Measurements from ENCODE around the gene GRIA4. TPM values are rescaled to one million over a fixed set of nuclear protein-coding genes. Genes with fewer than 3 reads are reported as not detected.

The GRIA4 gene
- total RNA-seq, 1 donor from 2014 or later, result not detected

DNA sequence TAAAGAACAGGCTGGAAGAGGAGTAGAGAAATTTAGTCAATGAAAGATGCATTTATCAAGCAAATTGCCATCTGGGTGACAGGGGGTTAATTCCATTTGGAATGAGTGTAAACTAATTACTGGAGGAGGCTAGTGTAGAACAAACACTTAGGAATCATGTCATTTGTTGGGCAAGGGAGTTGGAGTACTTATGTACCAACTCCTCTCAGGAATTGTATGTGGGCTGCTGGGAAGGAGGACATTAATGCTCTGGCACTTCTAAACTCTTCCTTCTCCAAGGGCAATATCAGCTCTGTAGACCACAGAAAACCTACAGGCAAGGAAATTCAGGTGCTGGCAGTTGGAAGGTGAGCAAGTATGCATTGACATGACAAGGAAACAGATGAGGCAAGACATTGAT, 271.2 kb downstream of the GRIA4 start:
- DNase-seq (ENCODE audit: missing footprints), result no peak
- intact Hi-C loops (cut with DNase I), result no loop called here
- no peak for ATAC-seq

DNA sequence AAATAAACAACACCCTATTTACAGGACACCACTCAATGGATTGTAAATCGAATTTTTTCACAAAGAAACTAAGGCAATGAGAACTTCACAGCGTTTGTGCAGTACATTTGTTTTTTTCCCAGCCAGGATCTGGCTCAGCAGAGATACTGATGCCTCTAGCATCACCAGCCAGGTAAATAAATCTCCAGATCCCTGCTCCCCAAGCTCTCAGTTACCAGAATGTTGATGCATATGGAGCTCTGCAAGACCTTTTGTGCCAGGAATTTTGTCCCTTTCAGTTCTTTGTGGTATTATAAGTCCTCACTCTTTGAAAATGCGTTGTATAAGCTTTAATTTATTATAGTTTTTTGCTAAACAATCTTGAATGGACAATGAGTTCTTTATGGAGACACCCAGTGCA, 274.6 kb downstream of the GRIA4 start:
- intact Hi-C loops (cut with DNase I), result no loop called here
- DNase-seq (ENCODE audit: missing footprints) (no peak), ATAC-seq (no peak)

DNA sequence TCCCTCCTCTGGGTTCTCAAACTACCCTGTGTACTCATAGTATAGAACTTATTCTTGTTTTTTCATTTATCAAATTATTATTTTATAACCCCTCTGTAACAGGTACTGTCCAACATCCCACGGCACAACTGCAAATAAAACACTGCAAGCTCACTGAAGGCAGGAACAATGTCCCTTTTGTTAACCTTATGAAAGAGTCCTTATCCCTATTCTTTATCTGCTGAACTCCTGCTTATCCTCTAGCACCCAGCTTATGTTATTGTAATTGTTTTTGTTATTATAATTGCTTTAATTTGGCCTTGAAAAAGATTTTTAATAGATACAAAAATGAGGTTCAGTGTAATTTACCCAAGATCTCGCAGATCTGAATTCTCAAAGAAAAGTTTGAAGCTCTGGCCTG, 281.8 kb downstream of the GRIA4 start:
- ATAC-seq, result no peak
- intact Hi-C loops (cut with DNase I), result no loop called here

DNA sequence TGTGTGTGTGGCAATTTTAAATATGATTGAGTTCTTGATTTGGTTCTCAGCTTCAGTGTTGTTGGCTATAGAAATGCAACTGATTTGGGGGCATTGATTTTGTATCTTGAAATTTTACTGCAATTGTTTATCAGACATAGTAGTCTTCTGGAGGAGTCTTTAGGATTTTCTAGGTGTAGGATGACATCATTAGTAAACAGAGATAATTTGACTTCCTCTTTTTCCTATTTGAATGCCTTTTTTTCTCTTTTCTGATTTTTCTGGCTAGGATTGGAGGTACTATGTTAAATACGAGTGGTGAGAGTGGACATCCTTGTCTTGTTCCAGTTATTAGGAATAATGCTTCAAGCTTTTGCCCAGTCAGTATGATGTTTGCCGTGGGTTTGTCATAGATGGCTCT, 287.3 kb downstream of the GRIA4 start:
- intact Hi-C loops (cut with DNase I), result no loop called here
- no peak for DNase-seq (ENCODE audit: missing footprints)
- no peak for ATAC-seq

More for the DNA sequence above, 281.8 kb downstream of the GRIA4 start:
- DNase-seq (ENCODE audit: missing footprints), result no peak

DNA sequence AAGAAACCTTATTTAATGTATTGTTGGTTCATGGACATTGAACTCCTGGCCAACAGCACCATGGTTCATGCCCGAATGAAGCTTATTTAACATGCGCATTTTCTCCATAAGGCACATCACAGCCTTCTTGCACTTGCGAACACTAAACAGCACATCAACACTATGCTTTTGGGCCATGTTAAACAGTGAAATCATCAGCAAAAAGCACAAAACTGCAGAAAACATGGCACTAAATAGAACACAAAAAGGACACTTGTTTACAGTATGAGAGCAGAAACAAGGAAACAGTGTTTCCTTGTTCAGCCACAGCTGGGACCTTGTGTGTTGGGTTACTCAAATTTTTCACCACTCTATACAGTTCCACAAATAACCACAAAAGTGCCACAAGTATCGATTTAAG, 289.9 kb downstream of the GRIA4 start:
- DNase-seq (ENCODE audit: missing footprints) (no peak), ATAC-seq (no peak)
- intact Hi-C loops (cut with DNase I), result no loop called here

DNA sequence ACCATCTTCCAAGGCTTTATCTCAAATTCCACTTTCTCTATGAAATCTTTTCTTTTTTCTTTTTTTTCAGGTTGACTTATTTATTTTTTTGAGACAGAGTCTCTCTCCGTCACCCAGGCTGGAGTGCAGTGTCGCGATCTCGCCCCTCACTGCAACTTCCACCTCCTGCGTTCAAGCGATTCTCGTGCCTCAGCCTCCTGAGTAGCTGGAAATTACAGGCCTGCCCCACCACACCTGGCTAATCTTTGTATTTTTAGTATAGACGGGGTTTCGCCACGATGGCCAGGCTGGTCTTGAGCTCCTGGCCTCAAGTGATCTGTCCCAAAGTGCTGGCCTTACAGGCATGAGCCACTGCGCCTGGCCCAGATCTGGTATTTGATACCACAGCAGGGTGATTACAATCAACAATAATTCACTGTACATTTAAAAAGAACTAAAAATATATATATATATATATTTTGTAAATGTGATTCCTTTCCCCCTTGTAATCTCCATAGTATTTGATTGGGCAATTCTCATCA, 290.7 kb downstream of the GRIA4 start:
- no peak for ATAC-seq
- intact Hi-C loops (cut with DNase I), result no loop called here
- DNase-seq (ENCODE audit: missing footprints), result peak; percentile 51

DNA sequence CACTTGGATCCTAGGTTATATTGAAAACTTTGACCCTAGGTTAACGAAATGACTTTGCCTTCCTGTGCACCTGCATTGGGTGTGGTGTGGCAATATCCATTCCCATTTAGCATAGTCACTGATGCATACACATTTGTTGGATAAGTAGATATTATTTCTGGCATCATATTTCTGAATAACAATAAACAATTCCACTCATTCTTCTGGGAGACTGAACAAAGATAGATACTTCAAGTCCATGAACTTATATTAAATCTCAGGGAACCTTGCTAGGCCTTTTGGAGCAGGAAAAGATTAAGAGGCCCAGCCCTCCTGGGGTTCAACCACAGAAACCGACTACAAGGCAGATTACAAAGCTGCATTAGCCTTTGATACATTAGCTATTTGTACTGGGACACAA, 293.2 kb downstream of the GRIA4 start:
- ATAC-seq, result no peak
- no peak for DNase-seq (ENCODE audit: missing footprints)
- intact Hi-C loops (cut with DNase I), result no loop called here

DNA sequence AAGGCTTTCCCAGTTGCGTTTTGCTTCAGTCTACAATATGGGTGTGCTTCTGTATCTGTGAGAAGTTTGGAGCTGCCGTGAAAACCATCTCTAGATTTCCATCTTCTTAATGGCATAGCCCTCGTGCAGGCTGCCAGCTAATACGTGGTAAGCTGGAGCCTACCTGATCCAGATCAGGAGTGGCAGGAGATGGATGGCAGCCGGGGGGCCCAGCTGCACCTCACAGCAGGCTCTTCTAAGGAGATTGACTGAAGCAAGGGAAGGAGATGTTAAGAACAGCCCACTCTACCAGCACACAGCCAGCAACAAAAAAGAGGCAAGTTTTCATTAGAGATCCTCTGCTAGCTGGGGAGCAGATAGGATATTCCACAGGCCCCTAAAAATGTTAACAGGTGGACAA, 296.6 kb downstream of the GRIA4 start:
- intact Hi-C loops (cut with DNase I), result no loop called here

DNA sequence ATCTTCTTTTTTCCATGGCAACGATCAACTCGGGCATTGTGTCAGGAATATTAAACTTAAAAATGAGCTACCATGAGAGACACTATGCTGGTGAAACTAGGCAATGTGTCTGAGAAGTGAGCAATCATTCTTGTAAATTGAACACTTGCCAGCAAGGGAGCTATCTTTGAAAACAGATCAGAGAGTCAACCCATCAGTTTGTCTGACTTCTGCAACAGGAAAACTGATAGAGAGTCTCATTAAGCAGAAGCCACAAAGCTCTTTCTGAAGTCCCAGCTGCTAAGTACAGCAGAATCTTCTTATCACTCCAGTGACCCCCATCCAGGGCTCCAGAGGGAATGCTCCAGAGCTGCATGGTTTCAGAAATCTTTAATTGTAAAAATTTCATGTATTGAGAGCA, 297.4 kb downstream of the GRIA4 start:
- DNase-seq (ENCODE audit: missing footprints) (no peak), ATAC-seq (no peak)
- intact Hi-C loops (cut with DNase I), result no loop called here

More for the DNA sequence above, 296.6 kb downstream of the GRIA4 start:
- DNase-seq (ENCODE audit: missing footprints) (no peak), ATAC-seq (no peak)

DNA sequence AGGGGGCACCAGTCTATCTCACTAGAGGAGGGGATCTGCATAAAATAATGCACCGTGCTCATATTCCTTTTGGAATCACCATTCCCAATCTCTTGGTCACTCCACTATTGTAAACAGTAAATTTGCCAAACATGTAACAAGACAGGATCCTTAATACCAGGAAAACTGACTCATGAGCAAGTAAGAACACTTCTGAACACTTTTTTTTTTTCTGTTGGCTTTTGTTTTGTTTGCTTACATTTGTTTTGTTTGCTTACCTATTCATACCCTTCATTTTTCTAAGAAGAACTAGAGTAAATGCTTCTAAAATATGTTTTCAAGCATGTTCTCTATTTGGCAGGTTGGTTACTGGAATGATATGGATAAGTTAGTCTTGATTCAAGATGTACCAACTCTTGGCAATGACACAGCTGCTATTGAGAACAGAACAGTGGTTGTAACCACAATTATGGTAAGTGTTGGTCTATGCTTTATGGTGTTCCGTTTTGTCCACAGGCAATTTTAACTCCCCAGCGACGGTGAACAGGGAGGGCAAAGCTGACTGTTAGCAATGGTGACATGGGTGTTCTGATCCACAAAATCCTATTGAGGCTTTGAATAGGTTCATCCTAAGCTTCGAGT, 300.3 kb downstream of the GRIA4 start:
- no peak for ATAC-seq
- no peak for DNase-seq (ENCODE audit: missing footprints)
- intact Hi-C loops (cut with DNase I), result no loop called here

DNA sequence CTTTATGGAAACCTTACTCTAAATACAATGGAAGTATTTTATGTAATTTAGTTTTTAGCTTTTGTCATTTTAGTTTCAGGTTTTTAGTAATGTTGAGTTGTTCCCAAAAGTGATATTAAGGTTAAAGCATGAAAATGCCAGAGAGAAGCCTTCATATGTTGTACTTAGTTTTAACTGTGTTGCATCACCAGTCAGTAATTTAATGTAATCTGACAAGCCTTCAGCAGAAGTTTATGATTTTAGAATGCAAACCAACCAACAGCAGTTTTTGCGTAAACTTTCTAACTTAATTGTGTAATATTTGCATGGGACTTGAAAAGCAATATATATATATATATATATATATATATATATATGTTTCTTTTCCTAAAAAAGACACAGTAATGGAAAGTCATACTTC, 301.6 kb downstream of the GRIA4 start:
- no peak for ATAC-seq
- no peak for DNase-seq (ENCODE audit: missing footprints)
- intact Hi-C loops (cut with DNase I), result no loop called here

DNA sequence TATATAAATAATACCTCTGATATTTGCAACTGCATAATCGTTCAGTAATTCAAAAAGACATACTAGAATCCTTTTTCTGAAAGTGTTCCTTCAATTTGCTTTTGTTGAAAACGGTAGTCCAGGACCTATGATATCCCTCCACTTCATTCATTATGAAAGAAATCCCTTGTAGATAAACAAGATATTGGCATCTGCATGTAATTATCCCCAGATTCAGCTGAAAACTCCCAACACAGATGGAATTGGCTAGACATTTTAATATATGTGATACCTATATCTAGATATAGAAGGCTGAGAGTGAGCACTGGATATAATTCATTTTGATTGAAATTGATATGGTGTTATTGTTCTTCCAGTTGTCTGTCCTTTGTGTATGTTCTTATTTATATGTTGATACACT, 302.8 kb downstream of the GRIA4 start:
- no peak for ATAC-seq

DNA sequence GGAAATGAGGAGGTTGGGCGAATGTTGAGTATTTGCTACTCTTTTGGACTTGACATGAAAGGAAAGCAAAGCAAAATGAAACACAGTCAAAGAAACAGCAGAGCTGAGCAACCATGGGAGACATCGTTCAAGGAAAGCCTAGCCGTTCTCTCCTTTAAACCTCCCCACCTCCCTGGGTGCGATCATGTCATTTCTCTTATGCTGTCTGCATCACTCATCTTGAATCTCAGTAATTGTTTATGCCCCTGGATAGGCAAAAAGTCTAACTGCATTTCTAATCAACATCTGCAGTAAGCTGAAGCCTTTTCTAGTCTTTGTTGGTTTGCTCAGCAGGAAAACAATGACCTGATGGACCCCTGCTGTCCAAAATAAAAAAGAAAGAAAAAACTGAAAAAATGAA, 305.1 kb downstream of the GRIA4 start:
- DNase-seq (ENCODE audit: missing footprints) (no peak), ATAC-seq (no peak)
- intact Hi-C loops (cut with DNase I), result no loop called here

More for the DNA sequence above, 302.8 kb downstream of the GRIA4 start:
- DNase-seq (ENCODE audit: missing footprints), result no peak
- intact Hi-C loops (cut with DNase I), result no loop called here

DNA sequence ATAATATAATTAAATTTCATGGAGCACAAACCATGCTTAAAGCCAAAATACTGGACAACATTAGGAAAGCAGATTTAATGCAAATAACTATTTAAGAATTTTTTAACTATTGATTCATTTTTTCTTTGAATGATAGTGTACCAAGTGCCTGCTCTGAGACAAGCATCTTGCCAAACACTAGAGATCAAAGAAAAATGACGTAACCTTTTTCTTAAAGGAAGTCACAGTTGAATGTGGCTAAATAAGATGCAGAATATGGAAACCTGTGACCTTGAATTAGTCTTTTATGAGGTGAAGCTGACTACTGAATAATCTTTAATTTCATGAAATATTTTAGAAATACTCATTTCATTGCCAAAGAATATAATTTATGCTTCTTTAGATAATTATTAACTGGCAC, 308.2 kb downstream of the GRIA4 start:
- intact Hi-C loops (cut with DNase I), result no loop called here
- no peak for DNase-seq (ENCODE audit: missing footprints)
- ATAC-seq, result no peak

DNA sequence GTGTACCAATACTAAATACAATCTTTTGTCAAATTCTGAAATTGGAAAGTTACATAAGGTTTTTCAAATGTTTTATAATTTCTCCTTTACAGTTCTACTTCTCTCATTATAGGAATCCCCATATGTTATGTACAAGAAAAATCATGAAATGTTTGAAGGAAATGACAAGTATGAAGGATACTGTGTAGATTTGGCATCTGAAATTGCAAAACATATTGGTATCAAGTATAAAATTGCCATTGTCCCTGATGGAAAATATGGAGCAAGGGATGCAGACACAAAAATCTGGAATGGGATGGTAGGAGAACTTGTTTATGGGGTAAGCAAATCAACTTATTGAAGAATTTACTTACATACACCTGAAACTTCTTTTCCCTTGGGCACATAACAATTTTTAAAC, 308.7 kb downstream of the GRIA4 start:
- intact Hi-C loops (cut with DNase I), result no loop called here
- ATAC-seq, result no peak
- DNase-seq (ENCODE audit: missing footprints), result no peak

DNA sequence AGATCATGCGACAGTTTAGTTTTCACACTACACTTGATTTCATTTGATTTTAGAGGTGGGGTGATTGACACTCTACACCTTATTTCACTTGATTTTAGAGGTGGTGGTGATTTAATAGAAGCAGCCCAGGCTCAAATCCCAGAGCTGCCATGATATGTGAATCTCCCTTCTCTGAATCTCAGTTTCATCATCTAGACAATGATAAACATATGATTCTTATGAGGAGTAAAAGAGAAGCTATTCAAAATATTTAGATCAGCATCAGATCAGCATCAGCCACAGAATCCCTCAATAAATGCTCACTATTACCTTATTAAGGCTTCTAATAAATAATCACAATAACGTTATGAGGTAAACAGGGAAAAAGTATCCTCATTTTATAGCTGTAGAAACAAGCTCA, 313.4 kb downstream of the GRIA4 start:
- intact Hi-C loops (cut with DNase I), result no loop called here
- ATAC-seq, result no peak
- DNase-seq (ENCODE audit: missing footprints), result no peak

DNA sequence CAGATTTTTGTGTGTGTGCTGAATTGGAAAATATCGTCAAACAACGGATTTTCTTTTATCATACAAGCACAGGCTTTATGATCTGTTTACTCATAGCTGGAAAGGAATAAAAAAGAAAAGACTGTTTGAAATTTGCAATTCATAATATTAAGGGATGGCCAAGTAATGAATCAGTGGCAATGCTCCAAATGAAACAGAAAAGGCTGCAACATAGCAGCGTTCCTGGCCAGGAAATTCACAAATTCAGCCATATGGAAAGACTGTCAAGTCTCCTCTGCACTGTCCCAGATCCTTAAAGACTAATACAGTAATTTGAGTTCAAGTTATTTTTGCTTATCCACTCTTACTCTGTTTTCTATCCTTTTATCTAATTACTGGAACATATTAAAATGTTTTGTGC, 313.9 kb downstream of the GRIA4 start:
- DNase-seq (ENCODE audit: missing footprints) (no peak), ATAC-seq (no peak)
- intact Hi-C loops (cut with DNase I), result no loop called here

DNA sequence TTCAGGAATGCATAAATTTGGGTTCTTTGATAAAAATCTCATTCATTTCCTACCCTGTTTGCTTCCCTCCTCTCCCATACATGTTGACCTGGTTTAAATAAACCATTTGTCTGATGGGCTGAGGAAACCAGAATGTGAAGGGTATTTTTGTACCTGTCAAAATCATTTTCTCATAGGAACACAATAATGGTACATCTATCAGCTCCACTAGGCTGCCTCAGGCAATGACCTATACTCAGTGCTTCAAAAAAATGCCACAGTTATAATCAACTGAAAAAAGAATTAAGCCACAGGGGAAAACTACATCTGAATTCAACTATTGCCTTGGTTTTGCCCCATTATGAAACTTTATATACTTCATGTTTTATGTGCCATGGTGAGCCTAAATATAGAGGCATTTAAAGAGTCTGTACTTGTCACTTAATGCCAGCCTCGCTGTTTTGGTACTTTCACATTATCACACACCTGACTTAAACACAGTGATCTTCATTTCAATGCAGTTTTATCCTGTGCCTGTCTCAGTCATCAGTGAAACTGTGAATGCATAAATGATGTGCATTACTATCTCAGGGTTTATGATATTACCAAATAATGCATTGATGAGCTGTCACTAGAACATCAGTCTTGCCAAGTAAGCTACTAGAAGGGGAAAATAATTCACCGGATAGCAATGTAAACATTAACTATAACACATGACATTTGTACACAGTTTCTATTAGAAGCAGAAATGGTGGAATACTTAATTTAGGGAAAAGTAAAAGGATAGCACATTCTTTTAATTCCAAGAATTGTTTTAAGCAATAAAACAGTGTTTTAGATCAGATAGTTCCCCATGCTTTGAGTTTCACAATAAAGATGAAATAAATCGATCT, 319.4 kb downstream of the GRIA4 start:
- DNase-seq (ENCODE audit: missing footprints), result no peak
- intact Hi-C loops (cut with DNase I), result no loop called here
- no peak for ATAC-seq

DNA sequence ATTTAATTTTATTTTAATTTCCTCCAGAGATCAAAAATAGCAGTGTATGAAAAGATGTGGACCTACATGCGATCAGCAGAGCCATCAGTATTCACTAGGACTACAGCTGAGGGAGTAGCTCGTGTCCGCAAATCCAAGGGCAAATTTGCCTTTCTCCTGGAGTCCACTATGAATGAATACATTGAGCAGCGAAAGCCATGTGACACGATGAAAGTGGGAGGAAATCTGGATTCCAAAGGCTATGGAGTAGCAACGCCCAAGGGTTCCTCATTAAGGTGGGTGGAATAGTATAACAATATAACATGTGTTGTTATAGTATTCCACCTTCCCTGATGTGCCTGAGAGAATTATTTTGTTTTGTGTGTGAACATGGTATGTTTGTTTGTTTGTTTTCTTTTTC, 323.8 kb downstream of the GRIA4 start:
- ATAC-seq, result no peak
- intact Hi-C loops (cut with DNase I), result no loop called here
- DNase-seq (ENCODE audit: missing footprints), result no peak

DNA sequence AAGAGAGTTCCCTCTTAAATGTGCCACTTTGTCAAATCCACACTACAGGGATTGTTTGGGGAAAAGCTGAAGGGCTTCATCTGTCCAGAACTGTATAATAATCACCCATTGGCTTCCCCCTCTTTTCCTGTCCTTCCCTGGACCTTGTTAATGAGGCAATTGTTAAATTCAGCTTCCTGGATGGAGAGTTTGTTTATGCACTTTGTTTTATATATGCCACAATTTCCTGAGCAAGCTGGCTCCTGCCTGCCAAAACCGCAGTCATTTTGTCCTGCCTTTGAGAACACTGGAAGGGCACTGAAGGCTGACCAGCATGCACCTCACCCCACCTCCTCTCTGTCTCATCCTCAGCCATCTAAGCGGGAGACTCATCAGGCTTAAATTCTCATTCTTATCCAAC, 325.9 kb downstream of the GRIA4 start:
- DNase-seq (ENCODE audit: missing footprints) (no peak), ATAC-seq (no peak)
- intact Hi-C loops (cut with DNase I), result no loop called here
